Activated B cell treated with CpG ODN at 0.5 μM for 24 hours (primary cell): ENCODE results near the gene QKI. TPM values are rescaled to one million over a fixed set of nuclear protein-coding genes. Genes with fewer than 3 reads are reported as not detected.

ENCODE experiments used
- ATAC-seq: fragments of 200-7000 bp; cut with Tn5 transposase; one replicate; pipeline ENCODE4 v1.10.0; 2021; ENCODE audit warnings: low read depth, mild to moderate bottlenecking, moderate library complexity
- CTCF ChIA-PET: fragments of 350-600 bp; sonication (Branson Sonifier 250); formaldehyde crosslinking; loops from one replicate; lab custom pipeline; 2021; ENCODE audit warnings: antibody characterized with exemption; lab: Charles Lee
- POLR2A ChIA-PET: fragments of 350-600 bp; sonication (Branson Sonifier 250); formaldehyde crosslinking; loops from one replicate; lab custom pipeline; 2021; ENCODE audit warnings: antibody characterized with exemption; lab: Charles Lee
- DNase-seq: peaks from one replicate; pipeline ENCODE4 v3.0.0; 2022
- H3K27ac Mint-ChIP-seq: one replicate; pipeline ENCODE4 v1.8.0; 2020; ENCODE audit warnings: mixed read lengths
- H3K27me3 Mint-ChIP-seq: one replicate; pipeline ENCODE4 v1.8.0; 2021; ENCODE audit warnings: mixed read lengths
- H3K36me3 Mint-ChIP-seq: one replicate; pipeline ENCODE4 v1.8.0; 2021; ENCODE audit warnings: low read depth, mixed read lengths
- H3K4me1 Mint-ChIP-seq: one replicate; pipeline ENCODE4 v1.8.0; 2021; ENCODE audit warnings: mixed read lengths
- H3K4me3 Mint-ChIP-seq: one replicate; pipeline ENCODE4 v1.8.0; 2020; ENCODE audit warnings: mild to moderate bottlenecking, mixed read lengths
- H3K9me3 Mint-ChIP-seq: one replicate; pipeline ENCODE4 v1.8.0; 2020; ENCODE audit warnings: mixed read lengths
- CTCF ChIP-seq: fragments of 200-600 bp; IDR thresholded peaks from one replicate; pipeline ENCODE4 v1.8.0; 2022; ENCODE audit warnings: antibody characterized with exemption, mild to moderate bottlenecking
- intact Hi-C: fragments of 100-400 bp; cut with micrococcal nuclease; formaldehyde crosslinking; loops from one replicate; pipeline ENCODE4 v1.15.1; 2024
- total RNA-seq: library from RNA; stranded (reverse); gene quantifications from 2 replicates; pipeline ENCODE4 v1.2.3, GENCODE V29; 2022

Gene QKI
- total RNA-seq, 1 donor from 2014 or later, result 61.5 TPM

GRCh38 chr6:163627274-163628062, 212.9 kb downstream of the QKI start:
- ATAC-seq, result no peak
- peaks cover 21% of the 10 kb centered on the region for H3K4me1 Mint-ChIP-seq
- POLR2A ChIA-PET, result no interaction called here

More at GRCh38 chr6:163627274-163628062, 212.9 kb downstream of the QKI start:
- CTCF ChIA-PET, result no interaction called here
- no peaks in the 10 kb centered on the region for H3K36me3 Mint-ChIP-seq
- no peak overlapping the region for H3K27ac Mint-ChIP-seq
- intact Hi-C loops, result no loop called here
- H3K27me3 Mint-ChIP-seq, result peaks cover 7% of the 10 kb centered on the region
- TF ChIP-seq CTCF, result no peak
- H3K9me3 Mint-ChIP-seq, result peaks cover 3% of the 10 kb centered on the region
- H3K4me3 Mint-ChIP-seq, result no peak overlapping the region
- DNase-seq, result no peak
